GM19468 (cell line): Measurements from ENCODE around the gene C17orf58.
"Not testable (repeated sequence)": the region's sequence is repeated elsewhere in the genome, so short reads cannot be mapped to it uniquely, and the experiment has no call there.

Source experiments
- ATAC-seq: cut with Tn5 transposase; IDR thresholded peaks from one replicate; pipeline ENCODE4 v1.9.1; 2021; ENCODE audit warnings: mild to moderate bottlenecking, moderate library complexity, moderate number of reproducible peaks; ENCODE audit not compliant: unreplicated experiment; ENCODE audit errors: extremely low read depth

The C17orf58 gene

DNA sequence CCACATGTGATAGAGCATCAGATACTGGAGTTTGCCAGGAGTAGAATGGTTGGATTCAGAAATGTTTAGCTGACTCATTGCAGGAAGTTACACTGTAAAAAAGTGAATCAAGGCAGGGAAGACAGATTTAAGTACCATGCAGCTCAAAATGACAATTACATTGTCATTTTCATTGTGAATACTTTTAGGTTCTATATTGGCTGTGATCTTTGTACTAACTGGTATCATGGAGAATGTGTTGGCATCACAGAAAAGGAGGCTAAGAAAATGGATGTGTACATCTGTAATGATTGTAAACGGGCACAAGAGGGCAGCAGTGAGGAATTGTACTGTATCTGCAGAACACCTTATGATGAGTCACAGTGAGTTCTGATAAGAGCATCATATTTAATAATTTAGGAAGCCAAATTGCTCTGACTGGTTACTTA, 33.1 kb downstream of the C17orf58 start:
- ATAC-seq: not testable (repeated sequence)

DNA sequence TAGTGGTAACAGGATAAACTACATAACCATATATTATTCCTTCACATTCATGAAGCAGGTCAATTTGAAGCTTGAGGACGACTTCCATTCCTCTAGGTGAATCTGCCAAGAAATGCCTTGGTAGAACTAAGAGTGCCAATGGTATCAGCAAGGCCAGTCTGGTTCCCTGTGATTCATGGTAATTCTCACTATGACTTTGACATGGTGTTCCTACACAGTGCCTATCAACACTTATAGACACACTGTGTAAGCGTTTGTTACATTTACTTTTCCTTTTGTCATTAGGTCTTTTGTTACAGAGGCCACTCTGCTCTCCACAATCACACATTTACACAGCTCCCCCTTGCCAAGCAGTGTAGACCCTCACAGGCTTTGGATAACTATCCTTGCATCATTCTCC, 34.1 kb downstream of the C17orf58 start:
- ATAC-seq: not testable (repeated sequence)

DNA sequence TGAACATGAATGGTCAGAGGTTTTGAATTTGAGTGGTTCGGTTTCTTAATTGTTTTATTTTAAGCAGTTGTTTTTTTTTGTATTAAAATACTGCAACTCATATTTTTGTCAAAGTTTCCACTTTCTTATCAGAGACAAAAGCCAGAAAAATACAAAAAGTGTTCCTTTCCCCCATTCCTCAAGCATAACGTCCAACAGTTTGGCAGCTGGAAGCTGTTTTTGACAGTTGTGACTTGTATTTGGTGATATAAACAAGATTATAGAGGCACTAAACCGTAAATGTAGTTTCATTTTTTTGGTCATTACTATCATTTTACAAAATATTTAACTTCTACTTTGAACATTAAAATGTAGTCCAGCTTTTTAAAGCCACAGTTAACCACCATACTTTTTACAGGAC, 36.0 kb downstream of the C17orf58 start:
- ATAC-seq: not testable (repeated sequence)

DNA sequence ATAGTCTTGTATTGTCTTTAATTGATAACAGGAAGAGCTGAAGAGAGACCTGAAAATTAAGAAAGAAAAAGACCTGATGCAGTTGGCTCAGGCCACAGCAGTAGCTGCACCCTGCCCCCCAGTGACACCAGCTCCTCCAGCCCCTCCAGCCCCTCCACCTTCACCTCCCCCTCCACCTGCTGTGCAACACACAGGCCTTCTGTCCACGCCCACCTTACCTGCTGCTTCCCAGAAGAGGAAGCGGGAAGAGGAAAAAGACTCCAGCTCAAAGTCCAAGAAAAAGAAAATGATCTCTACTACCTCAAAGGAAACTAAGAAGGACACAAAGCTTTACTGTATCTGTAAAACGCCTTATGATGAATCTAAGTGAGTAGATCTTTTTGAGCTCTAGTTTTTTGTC, 36.8 kb downstream of the C17orf58 start:
- no peak for ATAC-seq

DNA sequence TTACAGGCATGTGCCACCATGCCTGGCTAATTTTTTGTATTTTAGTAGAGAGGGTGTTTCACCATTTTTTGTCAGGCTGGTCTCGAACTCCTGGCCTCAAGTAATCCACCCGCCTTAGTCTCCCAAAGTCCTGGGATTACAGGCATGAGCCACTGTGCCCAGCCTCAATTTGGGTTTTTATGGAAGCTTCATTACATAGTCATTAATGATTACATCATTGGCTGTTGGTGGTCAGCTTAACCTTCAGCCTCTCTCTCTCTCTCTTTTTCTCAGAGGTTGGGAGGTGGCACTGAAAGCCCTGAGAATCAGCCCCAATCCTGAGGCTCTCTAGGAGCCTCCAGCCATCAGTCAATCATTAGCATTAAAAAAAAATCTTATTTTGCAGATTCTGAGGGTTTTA, 45.3 kb downstream of the C17orf58 start:
- ATAC-seq: no peak

DNA sequence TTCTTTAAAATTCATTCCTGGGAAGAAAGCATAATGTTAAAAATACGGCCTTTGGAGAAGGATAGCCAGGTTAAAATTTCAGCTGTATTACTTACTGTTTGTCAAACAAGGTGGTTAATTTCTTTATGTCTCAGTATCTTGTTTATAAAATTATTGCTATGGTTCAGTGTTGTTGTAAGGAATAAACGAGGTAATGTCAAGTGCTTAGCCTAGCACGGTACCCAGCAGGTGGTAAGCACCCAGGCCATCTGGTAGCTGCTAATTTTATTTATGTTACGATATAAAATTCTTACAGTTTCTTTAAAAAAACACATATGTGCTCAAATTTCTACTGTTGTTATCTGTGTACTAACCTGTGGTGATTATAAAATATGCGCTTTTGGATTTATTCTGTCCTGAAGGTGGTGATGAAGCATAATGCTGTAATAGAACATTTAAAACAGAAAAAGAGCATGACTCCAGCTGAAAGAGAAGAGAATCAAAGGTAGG, 48.9 kb downstream of the C17orf58 start:
- no peak for ATAC-seq

DNA sequence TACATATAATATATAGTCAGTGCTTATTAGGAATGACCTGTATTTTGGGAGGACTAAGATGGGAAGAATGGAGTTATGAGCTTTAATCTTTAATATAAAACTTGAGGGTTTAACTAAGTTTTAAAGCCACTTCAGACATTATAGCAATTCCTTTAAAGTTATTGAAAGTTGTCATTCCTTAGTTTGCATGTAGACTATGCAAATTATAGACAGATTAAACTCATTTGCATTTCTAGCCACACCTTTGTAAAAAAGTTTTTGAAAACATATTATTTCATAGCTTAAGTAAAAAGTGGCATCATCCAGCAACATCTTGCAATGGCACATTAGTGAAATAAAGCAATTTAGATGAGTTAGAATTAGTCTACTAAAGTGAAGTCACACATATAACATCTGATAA, 49.8 kb downstream of the C17orf58 start:
- ATAC-seq: no peak

DNA sequence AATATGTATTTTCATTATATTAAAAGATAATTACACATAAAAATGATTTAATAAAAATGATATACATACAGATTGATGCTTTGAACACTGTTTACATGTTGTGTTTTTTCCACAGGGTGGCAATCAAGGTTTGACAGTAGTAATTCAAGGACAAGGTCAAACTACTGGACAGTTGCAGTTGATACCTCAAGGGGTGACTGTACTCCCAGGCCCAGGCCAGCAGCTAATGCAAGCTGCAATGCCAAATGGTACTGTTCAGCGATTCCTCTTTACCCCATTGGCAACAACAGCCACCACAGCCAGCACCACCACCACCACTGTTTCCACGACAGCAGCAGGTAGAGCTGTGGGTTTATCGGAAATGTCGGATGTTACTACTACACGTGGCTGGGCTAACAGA, 52.2 kb downstream of the C17orf58 start:
- ATAC-seq: no peak

DNA sequence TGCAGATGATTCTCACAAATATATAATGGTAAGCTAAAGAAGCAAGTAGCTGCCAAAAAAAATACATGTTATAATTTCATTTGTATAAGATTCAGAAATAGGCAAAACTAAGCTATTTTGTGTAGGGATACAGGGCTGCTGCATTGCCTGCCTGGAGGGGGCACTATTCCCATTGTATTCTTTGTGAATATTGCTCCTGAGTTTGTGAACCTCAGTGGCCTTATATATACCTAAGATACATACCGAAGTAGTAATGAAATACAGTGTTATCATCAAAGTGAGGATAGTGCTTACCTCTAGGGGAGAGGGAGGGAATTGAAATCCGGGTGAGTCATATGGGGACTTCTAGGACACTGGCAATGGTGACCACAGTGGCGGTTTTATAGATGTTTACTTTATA, 53.5 kb downstream of the C17orf58 start:
- no peak for ATAC-seq
